Left ventricle myocardium inferior (tissue), 1 donor: ENCODE data around the gene EIF4EBP2. TPM values are rescaled to one million over a fixed set of nuclear protein-coding genes. Genes with fewer than 3 reads are reported as not detected.

Source experiments
- DNase-seq: peaks from one replicate; pipeline ENCODE4 v3.0.0-alpha.2; 2020
- H3K27ac ChIP-seq: fragments of 200-600 bp; replicated peaks from 2 replicates; pipeline ENCODE4 v1.8.0; 2021
- H3K27me3 ChIP-seq: fragments of 200-600 bp; 2 replicates; pipeline ENCODE4 v1.8.0; 2021; ENCODE audit warnings: low read depth
- H3K36me3 ChIP-seq: fragments of 200-600 bp; 2 replicates; pipeline ENCODE4 v1.8.0; 2021
- H3K4me1 ChIP-seq: fragments of 200-600 bp; 2 replicates; pipeline ENCODE4 v1.8.0; 2021
- H3K4me3 ChIP-seq: fragments of 200-600 bp; 2 replicates; pipeline ENCODE4 v1.8.0; 2021; ENCODE audit warnings: mild to moderate bottlenecking, moderate library complexity
- H3K9me3 ChIP-seq: fragments of 200-600 bp; replicated peaks from 2 replicates; pipeline ENCODE4 v1.8.0; 2021
- CTCF ChIP-seq: fragments of 200-600 bp; IDR thresholded peaks from 2 replicates; pipeline ENCODE4 v1.8.0; 2021; ENCODE audit warnings: antibody characterized with exemption, mild to moderate bottlenecking, borderline replicate concordance
- intact Hi-C: fragments of 100-400 bp; cut with micrococcal nuclease; formaldehyde crosslinking; loops from one replicate; pipeline ENCODE4 v1.11.0; 2022
- total RNA-seq: library from RNA; stranded (reverse); fragmentation: NEBNext Ultra II Directional; extraction: Animal tissue kit (Norgen Biotek cat#: 25700); gene quantifications from one replicate; pipeline ENCODE4 v1.2.1, GENCODE V29; 2021
- donor health status: DM: no; HTN: yes; CAD: no; lungs with severe emphysema.

The EIF4EBP2 gene
- total RNA-seq, 1 donor from 2014 or later: 75.1 TPM

- H3K27ac ChIP-seq: peak overlapping the region; percentile 87
- peak; percentile 24 for DNase-seq
- intact Hi-C loops: no loop called here
- peak overlapping the region; percentile 93 for H3K4me3 ChIP-seq
- H3K9me3 ChIP-seq: peaks cover 4% of the 10 kb centered on the region
- H3K4me1 ChIP-seq: peaks cover 47% of the 10 kb centered on the region
- TF ChIP-seq CTCF: no peak
- no peaks in the 10 kb centered on the region for H3K27me3 ChIP-seq
- no peaks in the 10 kb centered on the region for H3K36me3 ChIP-seq
Measured at GRCh38 chr10:70380350-70381135, 23.4 kb upstream of the EIF4EBP2 start.

- H3K4me1 ChIP-seq: peaks cover 44% of the 10 kb centered on the region
- intact Hi-C loops: no loop called here
Measured at GRCh38 chr10:70381471-70382421, 22.2 kb upstream of the EIF4EBP2 start.

GRCh38 chr10:70391654-70392053 is 12.3 kb upstream of the EIF4EBP2 start:
- no peaks in the 10 kb centered on the region for H3K9me3 ChIP-seq
- no peak overlapping the region for H3K27ac ChIP-seq
- intact Hi-C loops: no loop called here
- no peaks in the 10 kb centered on the region for H3K36me3 ChIP-seq
- no peak overlapping the region for H3K4me3 ChIP-seq
- no peak for TF ChIP-seq CTCF
- H3K4me1 ChIP-seq: peaks cover 10% of the 10 kb centered on the region
- H3K27me3 ChIP-seq: no peaks in the 10 kb centered on the region
- no peak for DNase-seq

More at GRCh38 chr10:70381471-70382421, 22.2 kb upstream of the EIF4EBP2 start:
- no peaks in the 10 kb centered on the region for H3K27me3 ChIP-seq
- peak; percentile 68 for DNase-seq
- peak overlapping the region; percentile 87 for H3K27ac ChIP-seq
- no peaks in the 10 kb centered on the region for H3K36me3 ChIP-seq
- no peak for TF ChIP-seq CTCF
- H3K9me3 ChIP-seq: peaks cover 4% of the 10 kb centered on the region
- peak overlapping the region; percentile 93 for H3K4me3 ChIP-seq

GRCh38 chr10:70396140-70396539 is 7.8 kb upstream of the EIF4EBP2 start:
- no peak for TF ChIP-seq CTCF
- H3K27me3 ChIP-seq: no peaks in the 10 kb centered on the region
- H3K4me3 ChIP-seq: no peak overlapping the region
- DNase-seq: no peak
- no peaks in the 10 kb centered on the region for H3K9me3 ChIP-seq
- intact Hi-C loops: no loop called here
- H3K36me3 ChIP-seq: no peaks in the 10 kb centered on the region
- H3K27ac ChIP-seq: no peak overlapping the region
- peaks cover 10% of the 10 kb centered on the region for H3K4me1 ChIP-seq

- peaks cover 9% of the 10 kb centered on the region for H3K4me1 ChIP-seq
- no peak for TF ChIP-seq CTCF
- no peak overlapping the region for H3K4me3 ChIP-seq
- DNase-seq: no peak
- H3K9me3 ChIP-seq: no peaks in the 10 kb centered on the region
- intact Hi-C loops: no loop called here
- no peaks in the 10 kb centered on the region for H3K27me3 ChIP-seq
- H3K36me3 ChIP-seq: no peaks in the 10 kb centered on the region
- no peak overlapping the region for H3K27ac ChIP-seq
Measured at GRCh38 chr10:70399177-70399576, 4.8 kb upstream of the EIF4EBP2 start.
